Osteoblast (primary cell): ENCODE results near the gene ZBTB7C. TPM values are rescaled to one million over a fixed set of nuclear protein-coding genes. Genes with fewer than 3 reads are reported as not detected.

Source experiments
- DNase-seq: peaks from one replicate; pipeline ENCODE4 v3.0.0; 2011; ENCODE audit warnings: low spot score, mixed read lengths; ENCODE audit not compliant: insufficient read length; ENCODE audit errors: missing footprints
- H2AFZ ChIP-seq: 2 replicates; pipeline ENCODE4 v1.6.0; 2011; ENCODE audit warnings: mild to moderate bottlenecking, low read length
- H3K27ac ChIP-seq: 2 replicates; pipeline ENCODE4 v1.5.1; 2011; ENCODE audit warnings: mild to moderate bottlenecking, low read depth, low read length, moderate library complexity
- H3K27me3 ChIP-seq: 2 replicates; pipeline ENCODE4 v1.6.0; 2012; ENCODE audit warnings: mild to moderate bottlenecking, control low read depth, inconsistent platforms, low read length, moderate library complexity; ENCODE audit not compliant: insufficient read depth
- H3K36me3 ChIP-seq: 2 replicates; pipeline ENCODE4 v1.5.1; 2011; ENCODE audit warnings: mild to moderate bottlenecking, low read length, control low read depth, moderate library complexity; ENCODE audit not compliant: insufficient read depth
- H3K4me1 ChIP-seq: 2 replicates; pipeline ENCODE4 v1.5.1; 2011; ENCODE audit warnings: mild to moderate bottlenecking, low read length, control low read depth, moderate library complexity; ENCODE audit not compliant: insufficient read depth
- H3K4me2 ChIP-seq: 2 replicates; pipeline ENCODE4 v1.6.0; 2011; ENCODE audit warnings: mild to moderate bottlenecking, low read length; ENCODE audit not compliant: insufficient read depth
- H3K4me3 ChIP-seq: fragments of 200-600 bp; sonication (generic); 3 replicates; pipeline ENCODE4 v1.5.1; 2012; ENCODE audit warnings: mild to moderate bottlenecking, low read length, inconsistent platforms; ENCODE audit not compliant: insufficient read depth
- H3K79me2 ChIP-seq: 2 replicates; pipeline ENCODE4 v1.6.0; 2012; ENCODE audit warnings: mild to moderate bottlenecking, low read length, control low read depth, inconsistent platforms; ENCODE audit not compliant: insufficient read depth
- H3K9me3 ChIP-seq: 2 replicates; pipeline ENCODE4 v1.5.1; 2011; ENCODE audit warnings: low read depth, low read length, control low read depth
- H4K20me1 ChIP-seq: 2 replicates; pipeline ENCODE4 v1.6.0; 2012; ENCODE audit warnings: mild to moderate bottlenecking, low read length, control low read depth; ENCODE audit not compliant: insufficient read depth
- CTCF ChIP-seq: IDR thresholded peaks from 2 replicates; pipeline ENCODE4 v1.5.1; 2011; ENCODE audit warnings: mild to moderate bottlenecking, low read depth, low read length, moderate library complexity; ENCODE audit errors: extremely low read depth
- total RNA-seq: library from RNA; depleted of rRNA; stranded (reverse); fragments of >200 nt; gene quantifications from 2 replicates; pipeline ENCODE4 v1.2.3, GENCODE V29; 2012

Gene ZBTB7C
- total RNA-seq, 1 donor = 0.36 TPM

- Histone ChIP-seq H4K20me1 (no peaks in the 10 kb centered on the region), H3K79me2 (no peaks in the 10 kb centered on the region), H3K4me1 (no peaks in the 10 kb centered on the region), H3K4me3 (no peak overlapping the region), H3K9me3 (no peaks in the 10 kb centered on the region), H3K27me3 (peaks cover 50% of the 10 kb centered on the region), H3K4me2 (no peak overlapping the region), H3K36me3 (no peaks in the 10 kb centered on the region), H2AFZ (no peak overlapping the region), H3K27ac (no peak overlapping the region)
- DNase-seq = peak; percentile 53
- no peak for TF ChIP-seq CTCF
Measured at GRCh38 chr18:48135436-48135966, 273.7 kb downstream of the ZBTB7C start.

GRCh38 chr18:48134609-48135008, 274.6 kb downstream of the ZBTB7C start:
- Histone ChIP-seq H3K4me2 (no peak overlapping the region), H3K4me3 (no peak overlapping the region), H3K79me2 (no peaks in the 10 kb centered on the region), H4K20me1 (no peaks in the 10 kb centered on the region), H3K27me3 (peaks cover 50% of the 10 kb centered on the region), H3K9me3 (no peaks in the 10 kb centered on the region), H2AFZ (no peak overlapping the region), H3K27ac (no peak overlapping the region), H3K4me1 (no peaks in the 10 kb centered on the region), H3K36me3 (no peaks in the 10 kb centered on the region)
- peak; percentile 86 for DNase-seq
- TF ChIP-seq CTCF = no peak

GRCh38 chr18:48133671-48134251, 275.4 kb downstream of the ZBTB7C start:
- Histone ChIP-seq H3K4me1 (no peaks in the 10 kb centered on the region), H3K27me3 (peaks cover 46% of the 10 kb centered on the region), H3K36me3 (no peaks in the 10 kb centered on the region), H3K4me2 (no peak overlapping the region), H2AFZ (no peak overlapping the region), H4K20me1 (no peaks in the 10 kb centered on the region), H3K4me3 (no peak overlapping the region), H3K79me2 (no peaks in the 10 kb centered on the region), H3K27ac (no peak overlapping the region), H3K9me3 (no peaks in the 10 kb centered on the region)
- peak; percentile 62 for DNase-seq
- no peak for TF ChIP-seq CTCF

GRCh38 chr18:48132797-48133655, 276.2 kb downstream of the ZBTB7C start:
- no peak for TF ChIP-seq CTCF
- Histone ChIP-seq H3K27ac (no peak overlapping the region), H2AFZ (no peak overlapping the region), H3K4me3 (no peak overlapping the region), H3K79me2 (no peaks in the 10 kb centered on the region), H3K9me3 (no peaks in the 10 kb centered on the region), H4K20me1 (no peaks in the 10 kb centered on the region), H3K27me3 (peaks cover 39% of the 10 kb centered on the region), H3K4me2 (no peak overlapping the region), H3K36me3 (no peaks in the 10 kb centered on the region), H3K4me1 (no peaks in the 10 kb centered on the region)
- DNase-seq = peak; percentile 77
